Measurements from ENCODE around the gene RPRD1A.
"Not testable (repeated sequence)": the region's sequence is repeated elsewhere in the genome, so short reads cannot be mapped to it uniquely, and the experiment has no call there.

Gene RPRD1A

DNA sequence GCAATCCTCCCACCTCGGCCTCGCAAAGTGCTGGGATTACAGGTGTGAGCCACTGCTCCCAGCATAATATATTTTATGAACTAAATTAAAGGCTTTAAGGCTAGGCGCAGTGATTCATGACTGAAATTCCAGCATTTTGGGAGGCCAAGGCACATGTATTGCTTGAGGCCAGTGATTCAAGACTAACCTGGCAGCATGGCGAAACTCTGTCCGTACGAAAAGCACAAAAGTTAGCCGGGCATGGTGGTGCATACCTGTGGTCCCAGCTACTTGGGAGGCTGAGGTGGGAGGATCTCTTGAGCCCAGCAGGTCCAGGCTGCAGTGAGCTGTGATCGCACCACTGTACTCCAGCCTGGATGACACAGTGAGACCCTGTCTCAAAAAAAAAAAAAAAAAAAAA, 5.0 kb upstream of the RPRD1A start:
- H3K4me3 ChIP-seq; in situ Hi-C loops (cut with MboI; ENCODE audit: low sequenced_read_pairs); H3K27me3 ChIP-seq (ENCODE audit: low read depth); DNase-seq (ENCODE audit: low spot score in 2 of 2); H3K36me3 ChIP-seq (replicated peaks); H3K4me1 ChIP-seq; H3K9me3 ChIP-seq: not testable (repeated sequence)

DNA sequence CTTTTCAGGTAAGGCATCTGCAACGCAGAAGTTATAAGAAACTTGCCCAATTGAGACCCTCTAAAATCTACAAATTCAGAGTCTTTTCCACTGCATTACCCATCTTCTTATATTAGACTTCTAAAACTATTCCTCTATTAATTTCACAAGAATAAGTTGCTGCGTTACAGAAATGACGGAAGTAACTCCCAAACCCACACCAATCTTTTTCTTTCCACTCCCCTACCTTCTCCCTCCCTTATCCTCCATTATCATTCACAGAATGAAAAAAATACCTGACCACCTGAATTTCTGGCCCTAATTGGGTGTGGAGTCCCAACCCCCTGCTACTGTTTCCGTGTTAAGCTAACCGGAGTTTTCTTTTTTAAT, 689 bp downstream of the RPRD1A start:
- H3K36me3 ChIP-seq (replicated peaks), result peaks cover 6% of the 10 kb centered on the region; the same call in 1 of the 2 replicates
- DNase-seq (ENCODE audit: low spot score in 2 of 2), result no peak
- peaks cover 11% of the 10 kb centered on the region for H3K4me1 ChIP-seq
- no peaks in the 10 kb centered on the region for H3K9me3 ChIP-seq
- H3K4me3 ChIP-seq, result peak overlapping the region; percentile 94
- H3K27me3 ChIP-seq (ENCODE audit: low read depth), result no peaks in the 10 kb centered on the region
- in situ Hi-C loops (cut with MboI; ENCODE audit: low sequenced_read_pairs), result no loop called here

DNA sequence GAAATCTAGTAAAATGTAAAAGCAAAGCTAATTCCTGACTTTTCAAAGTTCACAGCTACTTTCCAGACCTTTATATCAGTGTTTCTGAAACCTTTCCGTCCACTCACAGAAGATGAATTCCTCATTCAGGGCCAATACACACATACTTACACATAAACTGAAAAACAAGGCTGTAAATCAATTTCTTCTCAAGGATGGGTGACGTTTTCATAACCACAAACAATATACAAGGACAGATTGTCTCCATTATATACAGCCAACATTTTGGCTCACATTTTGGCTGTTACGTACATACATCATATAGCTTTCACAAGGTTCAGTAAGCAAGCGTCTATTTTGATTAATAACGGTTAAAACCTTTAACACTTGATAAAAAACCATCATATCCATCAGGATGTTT, 1.4 kb downstream of the RPRD1A start:
- DNase-seq (ENCODE audit: low spot score in 2 of 2), result no peak
- Histone ChIP-seq H3K4me3 (peak overlapping the region; percentile 94), H3K36me3 (replicated peaks) (peaks cover 6% of the 10 kb centered on the region; the same call in 1 of the 2 replicates), H3K27me3 (ENCODE audit: low read depth) (no peaks in the 10 kb centered on the region), H3K9me3 (no peaks in the 10 kb centered on the region), H3K4me1 (peaks cover 14% of the 10 kb centered on the region)
- in situ Hi-C loops (cut with MboI; ENCODE audit: low sequenced_read_pairs), result no loop called here

DNA sequence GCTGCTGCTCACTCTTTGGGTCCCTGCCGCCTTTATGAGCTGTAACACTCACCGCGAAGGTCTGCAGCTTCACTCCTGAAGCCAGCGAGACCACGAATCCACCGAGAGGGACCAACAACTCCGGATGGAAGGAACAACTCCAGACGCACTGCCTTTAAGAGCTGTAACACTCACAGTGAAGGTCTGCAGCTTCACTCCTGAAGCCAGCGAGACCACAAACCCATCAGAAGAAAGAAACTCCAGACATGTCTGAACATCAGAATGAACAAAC, 2.6 kb downstream of the RPRD1A start:
- H3K36me3 ChIP-seq (replicated peaks); in situ Hi-C loops (cut with MboI; ENCODE audit: low sequenced_read_pairs); H3K4me3 ChIP-seq; H3K27me3 ChIP-seq (ENCODE audit: low read depth); DNase-seq (ENCODE audit: low spot score in 2 of 2); H3K9me3 ChIP-seq: not testable (repeated sequence)
- peaks cover 14% of the 10 kb centered on the region for H3K4me1 ChIP-seq

DNA sequence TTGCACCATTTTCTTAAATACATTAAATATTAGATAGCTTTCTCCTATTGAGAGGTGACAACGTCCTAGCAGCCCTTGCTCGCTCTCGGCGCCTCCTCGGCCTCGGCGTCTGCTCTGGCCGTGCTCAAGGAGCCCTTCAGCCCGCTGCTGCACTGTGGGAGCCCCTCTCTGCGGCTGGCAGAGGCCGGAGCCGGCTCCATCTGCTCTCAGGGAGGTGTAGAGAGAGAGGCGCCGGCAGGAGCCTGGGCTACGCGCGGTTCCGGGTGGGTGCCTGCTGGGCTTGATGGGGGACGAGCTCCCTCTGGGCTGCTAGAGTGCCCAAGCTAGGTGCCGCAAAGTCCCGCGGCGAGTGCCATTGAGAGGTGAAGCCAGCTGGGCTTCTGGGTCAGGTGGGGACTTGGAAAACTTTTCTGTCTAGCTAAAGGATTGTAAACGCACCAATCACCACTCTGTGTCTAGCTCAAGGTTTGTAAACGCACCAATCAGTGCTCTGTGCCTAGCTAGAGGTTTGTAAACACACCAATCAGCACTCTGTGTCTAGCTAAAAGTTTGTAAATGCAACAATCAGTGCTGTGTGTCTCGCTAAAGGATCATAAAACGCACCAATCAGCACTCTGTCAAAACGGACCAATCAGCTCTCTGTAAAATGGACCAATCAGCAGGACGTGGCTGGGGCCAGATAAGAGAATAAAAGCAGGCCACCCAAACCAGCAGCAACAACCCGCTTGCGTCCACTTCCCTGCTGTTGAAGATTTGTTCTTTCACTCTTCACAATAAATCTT, 3.1 kb downstream of the RPRD1A start:
- Histone ChIP-seq H3K9me3 (no peaks in the 10 kb centered on the region), H3K4me3 (no peak overlapping the region), H3K27me3 (ENCODE audit: low read depth) (no peaks in the 10 kb centered on the region), H3K36me3 (replicated peaks) (peaks cover 6% of the 10 kb centered on the region; the same call in 1 of the 2 replicates), H3K4me1 (peaks cover 14% of the 10 kb centered on the region)
- in situ Hi-C loops (cut with MboI; ENCODE audit: low sequenced_read_pairs), result no loop called here
- DNase-seq (ENCODE audit: low spot score in 2 of 2), result no peak

DNA sequence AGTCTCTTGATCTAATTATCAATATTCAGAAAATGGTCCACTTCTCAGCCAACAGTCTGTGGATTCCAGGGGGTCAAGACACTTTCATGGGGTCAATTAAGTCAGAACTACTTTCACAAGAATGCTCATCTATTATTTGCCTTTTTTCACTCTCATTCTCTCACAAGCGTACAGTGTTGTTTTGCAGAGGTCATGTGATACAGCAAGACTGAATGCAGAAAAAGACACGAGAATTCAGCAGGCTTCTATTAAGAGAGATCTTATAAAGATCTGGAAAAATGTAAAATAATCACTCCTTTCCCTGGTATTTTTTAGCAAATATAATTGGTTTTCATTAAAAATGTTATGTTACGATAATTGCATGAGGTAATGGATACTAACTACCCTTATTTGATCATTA, 8.7 kb downstream of the RPRD1A start:
- H3K9me3 ChIP-seq, result no peaks in the 10 kb centered on the region
- DNase-seq (ENCODE audit: low spot score in 2 of 2), result no peak
- no peak overlapping the region for H3K4me3 ChIP-seq
- peaks cover 5% of the 10 kb centered on the region for H3K4me1 ChIP-seq
- H3K27me3 ChIP-seq (ENCODE audit: low read depth), result no peaks in the 10 kb centered on the region
- 0 out of 2 replicates have a peak, but pooled peaks cover 4% of the 10 kb centered on the region for H3K36me3 ChIP-seq (replicated peaks)
- in situ Hi-C loops (cut with MboI; ENCODE audit: low sequenced_read_pairs), result no loop called here

DNA sequence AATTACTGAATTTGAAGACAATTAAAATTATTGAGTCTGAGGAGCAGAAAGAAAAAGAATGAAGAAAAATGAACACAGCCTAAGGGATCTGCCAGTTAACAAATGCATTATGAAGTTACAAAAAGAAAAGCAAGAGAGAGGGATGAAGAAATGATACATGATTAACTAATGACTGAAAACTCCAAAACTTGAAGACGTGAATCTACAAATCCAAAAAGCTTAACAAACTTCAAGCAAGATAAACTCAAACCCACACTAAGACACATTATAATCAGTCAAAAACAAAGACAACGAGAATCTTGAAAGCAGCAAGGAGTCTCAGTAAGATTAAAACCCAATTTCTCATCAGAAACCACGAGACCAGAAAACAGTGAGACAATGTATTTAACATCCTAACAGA, 15.6 kb downstream of the RPRD1A start:
- Histone ChIP-seq H3K27me3 (ENCODE audit: low read depth) (no peaks in the 10 kb centered on the region), H3K4me3 (no peak overlapping the region), H3K4me1 (no peaks in the 10 kb centered on the region), H3K36me3 (replicated peaks) (0 out of 2 replicates have a peak, but pooled peaks cover 4% of the 10 kb centered on the region), H3K9me3 (peaks cover 15% of the 10 kb centered on the region)
- no peak for DNase-seq (ENCODE audit: low spot score in 2 of 2)
- in situ Hi-C loops (cut with MboI; ENCODE audit: low sequenced_read_pairs), result no loop called here

DNA sequence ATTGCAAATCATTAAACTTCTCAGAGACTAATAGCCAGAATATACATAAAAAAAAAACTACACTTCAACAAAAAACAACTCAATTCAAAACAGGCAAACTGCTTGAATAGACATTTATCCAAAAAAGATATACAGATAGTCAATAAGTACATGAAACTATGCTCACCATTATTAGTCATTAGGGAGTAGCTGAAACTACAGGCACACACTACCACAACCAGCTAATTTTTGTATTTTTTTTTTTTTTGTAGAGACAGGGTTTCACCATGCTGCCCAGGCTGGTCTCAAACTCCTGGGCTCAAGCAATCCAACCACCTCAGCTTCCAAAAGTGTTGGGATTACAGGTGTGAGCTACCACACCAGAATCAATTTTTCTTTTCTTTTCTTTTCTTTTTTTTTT, 16.9 kb downstream of the RPRD1A start:
- in situ Hi-C loops (cut with MboI; ENCODE audit: low sequenced_read_pairs), result no loop called here
- Histone ChIP-seq H3K9me3 (peaks cover 15% of the 10 kb centered on the region), H3K4me1 (no peaks in the 10 kb centered on the region), H3K4me3 (no peak overlapping the region), H3K36me3 (replicated peaks) (0 out of 2 replicates have a peak, but pooled peaks cover 4% of the 10 kb centered on the region), H3K27me3 (ENCODE audit: low read depth) (no peaks in the 10 kb centered on the region)
- DNase-seq (ENCODE audit: low spot score in 2 of 2), result no peak

DNA sequence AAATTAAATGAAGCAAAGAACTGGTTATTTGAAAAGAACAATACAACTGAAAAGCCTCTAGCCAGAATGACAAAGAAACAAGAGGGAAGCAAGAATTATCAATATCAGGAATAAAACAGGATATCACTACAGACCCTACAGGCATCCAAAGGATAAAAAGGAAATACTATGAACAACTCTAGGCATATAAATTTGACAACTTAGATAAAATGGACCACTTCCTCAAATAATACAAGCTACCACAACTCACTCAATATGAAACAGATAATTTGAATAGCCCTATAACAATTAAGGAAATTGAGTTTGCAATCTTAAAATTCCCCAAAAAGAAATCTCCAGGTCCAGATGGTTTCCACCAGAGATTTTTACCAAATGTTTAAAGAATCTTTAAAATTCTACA, 19.8 kb downstream of the RPRD1A start:
- in situ Hi-C loops (cut with MboI; ENCODE audit: low sequenced_read_pairs), result no loop called here
- Histone ChIP-seq H3K9me3 (peaks cover 11% of the 10 kb centered on the region), H3K27me3 (ENCODE audit: low read depth) (no peaks in the 10 kb centered on the region), H3K36me3 (replicated peaks) (no peaks in the 10 kb centered on the region), H3K4me1 (no peaks in the 10 kb centered on the region), H3K4me3 (no peak overlapping the region)
- DNase-seq (ENCODE audit: low spot score in 2 of 2), result no peak

DNA sequence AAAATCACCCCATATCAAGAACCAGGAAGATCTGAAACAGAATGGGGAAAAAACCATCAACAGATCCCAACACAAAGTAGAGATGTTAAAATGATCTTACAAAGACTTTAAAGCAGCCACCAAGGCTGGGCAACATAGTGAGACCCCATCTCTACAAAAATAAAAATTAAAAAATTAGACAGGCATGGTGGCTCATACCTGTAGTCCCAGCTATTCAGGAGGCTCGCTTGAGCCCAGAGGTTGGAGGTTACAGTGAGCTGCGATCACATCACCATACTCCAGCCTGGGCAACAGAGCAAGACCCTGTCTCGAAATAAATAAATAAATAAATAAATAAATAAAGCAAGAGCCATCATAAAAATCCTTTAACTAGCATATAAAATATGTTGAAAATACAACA, 20.5 kb downstream of the RPRD1A start:
- DNase-seq (ENCODE audit: low spot score in 2 of 2), result no peak
- Histone ChIP-seq H3K4me1 (no peaks in the 10 kb centered on the region), H3K9me3 (peaks cover 7% of the 10 kb centered on the region)

DNA sequence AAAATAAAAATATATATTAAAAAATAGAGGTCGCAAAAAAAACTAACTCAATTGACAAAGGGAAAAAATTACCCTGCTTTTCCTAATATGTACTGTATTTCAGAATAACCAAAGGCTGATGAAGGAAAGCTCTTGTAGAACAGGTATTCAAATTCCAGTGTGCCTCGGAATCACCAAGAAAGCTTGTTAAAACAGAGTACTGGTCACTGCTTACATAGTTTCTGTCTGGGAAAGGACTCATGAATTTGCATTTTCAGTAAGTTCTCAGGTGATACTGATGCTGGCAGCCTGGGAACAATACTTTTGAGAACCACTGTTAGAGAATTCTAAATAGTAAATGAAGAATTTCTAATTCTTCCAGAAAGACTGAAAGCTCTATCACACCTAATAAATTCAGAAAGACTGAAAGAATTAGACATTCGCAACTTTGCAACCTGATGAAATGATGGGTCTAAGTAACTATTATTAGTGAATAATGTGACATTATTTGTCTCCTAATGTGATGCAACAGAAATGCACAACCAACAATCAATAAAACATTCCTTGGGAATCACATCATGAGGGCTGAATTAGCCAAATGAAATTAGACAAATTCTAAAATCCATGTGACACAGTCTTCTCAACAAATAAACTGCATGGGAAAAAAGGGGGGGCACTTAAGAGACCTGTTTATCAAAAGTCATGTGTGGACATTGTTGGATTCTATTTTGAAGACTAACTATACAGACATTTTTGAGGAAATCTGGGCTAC, 21.9 kb downstream of the RPRD1A start:
- peaks cover 4% of the 10 kb centered on the region for H3K9me3 ChIP-seq
- no peak overlapping the region for H3K4me3 ChIP-seq
- H3K4me1 ChIP-seq, result no peaks in the 10 kb centered on the region
- no peak for DNase-seq (ENCODE audit: low spot score in 2 of 2)
- H3K36me3 ChIP-seq (replicated peaks), result no peaks in the 10 kb centered on the region
- in situ Hi-C loops (cut with MboI; ENCODE audit: low sequenced_read_pairs), result no loop called here
- no peaks in the 10 kb centered on the region for H3K27me3 ChIP-seq (ENCODE audit: low read depth)

More for the DNA sequence above, 20.5 kb downstream of the RPRD1A start:
- Histone ChIP-seq H3K4me3 (no peak overlapping the region), H3K27me3 (ENCODE audit: low read depth) (no peaks in the 10 kb centered on the region), H3K36me3 (replicated peaks) (no peaks in the 10 kb centered on the region)
- in situ Hi-C loops (cut with MboI; ENCODE audit: low sequenced_read_pairs), result no loop called here

DNA sequence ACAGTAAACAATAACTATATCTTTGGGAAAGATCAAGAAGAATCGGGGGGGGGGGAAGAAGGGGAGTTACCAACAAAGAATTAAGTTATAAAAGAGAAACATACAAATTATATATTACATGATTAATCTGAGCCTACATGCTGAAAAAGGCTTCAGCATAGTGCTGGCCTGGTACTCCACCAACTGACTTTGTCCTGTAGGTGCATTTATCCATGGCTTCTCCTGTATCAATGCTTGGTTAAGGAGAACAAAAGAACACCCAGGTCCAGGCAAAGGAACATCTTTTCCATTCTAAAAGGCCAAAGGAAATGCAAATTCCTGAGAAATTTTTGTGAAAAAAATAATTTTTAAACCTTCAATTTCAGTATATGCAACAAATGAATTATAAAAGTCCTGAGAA, 24.2 kb downstream of the RPRD1A start:
- H3K27me3 ChIP-seq (ENCODE audit: low read depth), result no peaks in the 10 kb centered on the region
- in situ Hi-C loops (cut with MboI; ENCODE audit: low sequenced_read_pairs), result no loop called here
- DNase-seq (ENCODE audit: low spot score in 2 of 2), result no peak
- peaks cover 9% of the 10 kb centered on the region for H3K9me3 ChIP-seq
- no peak overlapping the region for H3K4me3 ChIP-seq
- no peaks in the 10 kb centered on the region for H3K4me1 ChIP-seq
- H3K36me3 ChIP-seq (replicated peaks), result no peaks in the 10 kb centered on the region

DNA sequence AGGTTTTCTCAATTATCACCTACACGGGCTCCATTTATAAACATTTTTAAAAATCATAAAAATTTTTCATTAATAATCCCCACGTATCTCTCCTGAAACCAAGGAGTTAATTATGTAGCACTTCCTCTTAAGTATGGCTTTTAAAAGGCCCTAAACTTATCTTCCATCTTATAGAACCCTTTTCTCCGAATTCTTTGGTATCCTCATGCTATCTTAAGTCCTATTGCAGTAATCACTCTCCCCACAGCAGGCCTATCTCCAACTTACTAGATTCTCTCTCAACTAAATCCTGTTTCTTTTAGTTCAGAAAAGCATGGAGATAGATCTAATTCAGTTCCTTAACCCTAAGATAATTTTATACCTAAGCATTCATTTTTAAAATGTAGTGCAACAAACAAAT, 26.2 kb downstream of the RPRD1A start:
- in situ Hi-C loops (cut with MboI; ENCODE audit: low sequenced_read_pairs), result no loop called here
- Histone ChIP-seq H3K4me1 (no peaks in the 10 kb centered on the region), H3K4me3 (no peak overlapping the region), H3K36me3 (replicated peaks) (no peaks in the 10 kb centered on the region), H3K9me3 (peaks cover 13% of the 10 kb centered on the region), H3K27me3 (ENCODE audit: low read depth) (no peaks in the 10 kb centered on the region)
- no peak for DNase-seq (ENCODE audit: low spot score in 2 of 2)

DNA sequence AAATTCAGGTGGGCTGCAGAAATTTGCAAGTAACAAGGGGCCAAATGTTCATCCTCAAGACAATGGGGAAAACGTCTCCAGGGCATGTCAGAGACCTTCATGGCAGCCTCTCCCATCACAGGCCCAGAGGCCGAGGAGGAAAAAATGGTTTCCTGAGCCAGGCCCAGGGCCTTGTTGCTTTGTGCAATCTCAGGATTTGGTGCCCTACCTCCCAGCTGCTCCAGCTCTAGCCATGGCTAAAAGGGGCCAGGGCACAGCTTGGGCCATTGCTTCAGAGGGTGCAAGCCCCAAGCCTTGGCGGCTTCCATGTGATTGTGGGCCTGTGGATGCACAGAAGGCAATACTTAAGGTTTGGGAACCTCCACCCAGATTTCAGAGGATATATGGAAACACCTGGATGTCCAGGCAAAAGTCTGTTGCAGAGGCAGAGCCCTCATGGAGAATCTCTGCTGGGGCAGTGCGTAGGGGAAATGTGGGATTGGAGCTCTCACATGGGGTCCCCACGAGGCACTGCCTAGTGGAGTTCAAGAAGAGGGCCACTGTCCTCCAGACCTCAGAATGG, 29.2 kb downstream of the RPRD1A start:
- in situ Hi-C loops (cut with MboI; ENCODE audit: low sequenced_read_pairs), result no loop called here
- Histone ChIP-seq H3K4me1 (peaks cover 5% of the 10 kb centered on the region), H3K27me3 (ENCODE audit: low read depth) (no peaks in the 10 kb centered on the region), H3K9me3 (peaks cover 13% of the 10 kb centered on the region), H3K36me3 (replicated peaks) (no peaks in the 10 kb centered on the region), H3K4me3 (no peak overlapping the region)
- no peak for DNase-seq (ENCODE audit: low spot score in 2 of 2)
